SK-N-MC (cell line): ENCODE data around the gene SREBF1.

Source experiments
- EZH2 ChIP-seq: fragments of 200-600 bp; sonication (generic); IDR thresholded peaks from one replicate; pipeline ENCODE4 v1.6.1; 2017; ENCODE audit warnings: antibody characterized with exemption
- FOXP2 ChIP-seq: optimal IDR thresholded peaks from 2 replicates; pipeline ENCODE3; 2011; ENCODE audit warnings: mild to moderate bottlenecking, moderate library complexity; ENCODE audit not compliant: insufficient read depth; ENCODE audit errors: extremely low read length, control extremely low read depth
- POLR2AphosphoS5 ChIP-seq: IDR thresholded peaks from 2 replicates; pipeline ENCODE4 v1.6.1; 2012; ENCODE audit warnings: mild to moderate bottlenecking, low read depth, low read length, borderline replicate concordance

DNA sequence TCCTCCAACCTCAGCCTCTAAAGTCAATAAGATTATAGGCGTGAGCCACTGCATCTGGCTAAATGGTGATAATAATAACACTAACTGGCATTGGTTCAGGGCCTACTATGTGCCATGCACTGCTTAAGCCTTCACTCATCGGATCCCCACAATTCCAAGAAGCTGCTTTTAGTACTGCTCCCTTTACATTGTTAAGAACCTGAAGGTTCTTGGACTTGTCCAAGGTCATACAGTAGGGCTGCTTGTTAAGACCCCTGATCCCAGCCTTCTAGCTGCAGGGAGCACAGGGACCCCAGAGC lies 6.6 kb downstream of the SREBF1 start:
- TF ChIP-seq POLR2AphosphoS5 (no peak), FOXP2 (no peak), EZH2 (no peak)
